Choroid plexus epithelial cell (primary cell): ENCODE results near the gene ZSCAN29.

Source experiments
- DNase-seq: peaks from one replicate; pipeline ENCODE4 v3.0.0-alpha.2; 2010; ENCODE audit warnings: low read depth
- H3K4me3 ChIP-seq: 2 replicates; pipeline ENCODE4 v1.5.1; 2011; ENCODE audit warnings: low read depth, mild to moderate bottlenecking, control low read depth, low read length, moderate library complexity
- TF ChIP-seq, protein P1 (sequence below): conservative IDR thresholded peaks from 2 replicates; pipeline ENCODE4 v1.5.1; 2011; ENCODE audit warnings: low read depth, mild to moderate bottlenecking, control low read depth, inconsistent platforms, low read length, moderate library complexity

Gene ZSCAN29

DNA sequence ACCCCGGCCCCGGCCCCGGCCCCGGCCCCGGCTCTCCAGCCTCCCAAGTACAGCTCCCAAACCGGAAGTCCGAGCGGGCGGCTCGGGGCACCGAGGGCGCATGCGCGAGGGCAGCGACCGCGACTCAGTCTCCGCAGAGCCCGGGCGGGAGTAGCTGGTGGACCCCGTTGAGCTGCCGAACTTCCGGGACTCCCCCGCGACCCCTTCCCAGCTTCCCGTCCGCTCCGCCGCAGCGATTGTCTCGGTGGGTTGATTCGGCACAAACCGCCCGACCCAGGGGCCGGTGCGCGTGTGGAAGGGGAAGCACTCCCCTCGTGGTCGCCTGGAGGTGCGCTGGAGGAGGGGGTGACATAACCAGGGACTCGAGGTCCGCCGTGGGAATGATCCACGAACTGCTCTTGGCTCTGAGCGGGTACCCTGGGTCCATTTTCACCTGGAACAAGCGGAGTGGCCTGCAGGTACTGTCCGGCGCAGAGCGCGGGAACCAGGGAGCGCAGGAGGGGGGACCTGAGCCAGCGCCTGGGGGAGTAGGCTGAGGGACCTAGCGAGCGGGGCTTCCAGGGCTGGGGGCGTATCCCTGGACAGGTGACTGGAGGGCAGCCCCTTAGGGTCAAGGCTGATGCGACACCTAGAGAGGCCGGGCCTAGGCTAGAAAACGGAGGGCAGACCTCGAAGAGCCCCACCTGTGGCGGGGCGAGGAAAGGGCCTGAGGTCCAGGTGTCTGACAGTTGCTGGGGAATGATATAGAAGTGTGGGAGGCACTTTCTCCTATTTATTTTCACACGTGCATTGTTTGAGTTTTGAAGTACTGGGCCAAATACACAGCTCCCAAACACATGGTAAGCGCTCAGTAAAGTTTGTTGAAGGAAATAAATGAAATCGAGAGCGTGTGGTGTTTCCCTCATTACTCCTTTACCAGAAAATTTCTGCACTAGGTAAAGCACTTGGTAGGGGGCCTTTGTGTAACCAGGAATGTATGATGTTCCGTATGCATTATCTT is at the start of gene ZSCAN29, which contains the start of gene TUBGCP4:
Gene ZSCAN29 (minus strand): TSS at position 69 of the 1,000 bp plus-strand sequence. CDS start 1,130 bp downstream, outside the sequence.
Gene TUBGCP4 (plus strand): TSS at position 127 of the 1,000 bp plus-strand sequence. CDS start 254 bp downstream, at position 381.
- peak; percentile 69 for DNase-seq
- TF ChIP-seq, protein P1, sequence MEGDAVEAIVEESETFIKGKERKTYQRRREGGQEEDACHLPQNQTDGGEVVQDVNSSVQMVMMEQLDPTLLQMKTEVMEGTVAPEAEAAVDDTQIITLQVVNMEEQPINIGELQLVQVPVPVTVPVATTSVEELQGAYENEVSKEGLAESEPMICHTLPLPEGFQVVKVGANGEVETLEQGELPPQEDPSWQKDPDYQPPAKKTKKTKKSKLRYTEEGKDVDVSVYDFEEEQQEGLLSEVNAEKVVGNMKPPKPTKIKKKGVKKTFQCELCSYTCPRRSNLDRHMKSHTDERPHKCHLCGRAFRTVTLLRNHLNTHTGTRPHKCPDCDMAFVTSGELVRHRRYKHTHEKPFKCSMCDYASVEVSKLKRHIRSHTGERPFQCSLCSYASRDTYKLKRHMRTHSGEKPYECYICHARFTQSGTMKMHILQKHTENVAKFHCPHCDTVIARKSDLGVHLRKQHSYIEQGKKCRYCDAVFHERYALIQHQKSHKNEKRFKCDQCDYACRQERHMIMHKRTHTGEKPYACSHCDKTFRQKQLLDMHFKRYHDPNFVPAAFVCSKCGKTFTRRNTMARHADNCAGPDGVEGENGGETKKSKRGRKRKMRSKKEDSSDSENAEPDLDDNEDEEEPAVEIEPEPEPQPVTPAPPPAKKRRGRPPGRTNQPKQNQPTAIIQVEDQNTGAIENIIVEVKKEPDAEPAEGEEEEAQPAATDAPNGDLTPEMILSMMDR, result peak; percentile 44
- peak within 1 kb of the TSS; percentile 86 for H3K4me3 ChIP-seq

DNA sequence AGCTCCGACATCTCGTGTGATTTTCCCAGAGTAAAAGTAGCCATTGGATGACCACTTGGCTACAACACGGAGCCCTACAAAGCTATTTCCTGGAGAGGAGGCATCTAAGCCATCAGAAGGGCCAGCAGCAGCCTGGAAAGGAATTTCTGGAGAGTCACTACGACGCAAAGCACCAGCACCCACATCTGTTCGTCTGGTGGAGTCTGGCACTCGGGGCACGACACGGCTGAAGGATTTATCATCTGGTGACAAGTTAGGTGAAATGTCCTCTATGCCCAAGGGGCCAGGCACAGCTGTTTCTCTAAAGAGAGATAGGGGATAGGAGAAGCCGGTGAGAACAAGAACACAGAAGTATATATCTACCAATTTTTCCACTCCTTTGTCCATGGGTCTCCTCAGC is 49.6 kb upstream of the ZSCAN29 start:
- TF ChIP-seq, protein P1, result no peak
- no peak for DNase-seq
- H3K4me3 ChIP-seq, result no peak overlapping the region

DNA sequence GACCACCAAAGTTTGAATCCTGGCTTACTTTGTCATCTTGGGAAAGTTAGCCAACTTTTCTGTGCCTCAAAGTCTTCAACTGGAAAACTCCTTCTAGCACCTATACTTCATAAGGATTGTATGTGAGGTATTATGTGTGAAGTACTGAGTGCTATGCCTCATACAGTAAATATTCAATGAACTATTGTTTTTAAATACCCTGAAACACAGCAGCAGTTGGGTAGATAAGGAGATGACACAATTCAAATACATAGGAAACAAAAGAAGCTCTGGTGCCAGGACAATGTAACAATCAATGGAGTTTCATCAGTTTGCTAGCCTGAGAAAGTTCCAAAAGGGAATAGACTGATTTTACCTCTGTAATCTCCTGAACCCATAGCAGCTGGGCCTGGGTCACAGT is 43.4 kb upstream of the ZSCAN29 start:
- no peak for DNase-seq
- no peak overlapping the region for H3K4me3 ChIP-seq
- TF ChIP-seq, protein P1, result no peak

DNA sequence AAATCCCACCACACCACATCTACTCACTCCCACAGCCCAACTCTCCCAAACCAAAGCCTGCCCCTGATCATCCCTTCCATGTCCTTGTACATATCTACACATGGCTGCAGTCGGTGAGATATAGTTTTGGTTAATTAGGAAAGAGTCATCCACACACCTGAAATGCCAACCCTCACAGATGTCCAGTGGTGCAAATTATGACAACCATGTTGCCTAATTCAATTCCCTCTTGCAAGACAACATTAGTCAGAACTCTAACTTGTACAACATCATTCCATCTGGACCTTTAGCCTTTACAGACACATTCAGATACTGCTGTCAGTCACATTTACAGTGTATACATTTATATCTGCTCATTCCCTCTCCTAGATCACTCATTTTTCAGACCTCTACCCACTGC is 41.3 kb upstream of the ZSCAN29 start:
- TF ChIP-seq, protein P1, result no peak
- no peak overlapping the region for H3K4me3 ChIP-seq
- DNase-seq, result no peak

DNA sequence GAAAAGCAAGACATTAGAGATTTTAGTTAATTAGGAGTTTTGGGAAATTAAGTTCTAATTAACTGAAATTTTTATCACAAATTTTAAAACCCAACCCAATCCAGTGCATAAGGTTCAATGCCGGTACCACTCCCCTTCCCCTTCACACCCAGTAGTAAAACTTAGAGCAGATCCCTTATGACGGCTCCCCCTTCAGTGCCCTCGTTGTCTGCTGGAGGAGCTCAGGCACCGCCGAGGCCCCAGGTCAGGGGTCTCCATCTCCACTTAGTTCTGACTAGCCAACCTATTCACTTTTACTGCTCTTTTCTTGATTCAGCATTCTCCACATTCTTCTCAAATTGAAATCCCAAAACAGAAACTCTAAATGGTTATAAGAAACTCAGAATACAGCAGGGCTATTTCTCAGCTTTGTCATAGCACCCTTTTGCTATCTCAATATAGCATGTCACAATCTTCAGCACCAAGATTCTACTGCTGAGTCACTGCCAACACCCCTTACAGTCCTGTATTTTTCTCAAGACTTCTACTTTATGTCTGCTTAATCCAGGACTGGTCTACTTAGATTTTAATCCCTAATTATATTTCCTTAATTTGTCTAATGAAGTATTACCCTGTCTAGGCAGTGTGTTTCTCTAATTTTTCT is 39.9 kb upstream of the ZSCAN29 start:
- TF ChIP-seq, protein P1, result no peak
- H3K4me3 ChIP-seq, result no peak overlapping the region
- peak; percentile 66 for DNase-seq

DNA sequence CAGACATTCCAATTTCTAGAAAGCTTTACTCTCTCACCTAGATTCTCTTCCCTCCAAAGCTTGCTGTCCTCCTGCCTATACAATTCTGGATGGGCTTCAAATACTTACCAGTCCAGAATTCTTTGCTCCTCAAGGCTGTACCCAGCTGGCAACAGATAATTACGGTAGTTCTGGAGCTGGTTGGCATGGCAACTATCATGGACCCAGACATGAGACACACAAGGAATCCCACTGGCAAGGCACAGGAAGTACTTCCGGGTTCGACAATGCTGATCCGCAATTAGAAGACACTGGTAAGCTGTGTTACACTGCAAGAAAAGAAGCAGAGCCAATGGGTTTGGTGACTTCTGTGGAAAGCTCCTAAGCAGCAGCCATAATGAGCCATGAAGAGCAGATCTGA is 37.9 kb upstream of the ZSCAN29 start:
- no peak for DNase-seq
- TF ChIP-seq, protein P1, result no peak
- no peak overlapping the region for H3K4me3 ChIP-seq
